GM12875 (cell line): Measurements from ENCODE around the gene CSAD.

ENCODE experiments used
- H3K4me3 ChIP-seq: one replicate; pipeline ENCODE4 v1.5.1; 2011; ENCODE audit warnings: low read depth, low read length, control low read depth
- TF ChIP-seq, protein P1 (sequence below): IDR thresholded peaks from 2 replicates; pipeline ENCODE4 v1.5.1; 2011; ENCODE audit warnings: low read depth, mild to moderate bottlenecking, control low read depth, inconsistent platforms, low read length, moderate library complexity, borderline replicate concordance; ENCODE audit not compliant: insufficient read depth

The CSAD gene, protein sequence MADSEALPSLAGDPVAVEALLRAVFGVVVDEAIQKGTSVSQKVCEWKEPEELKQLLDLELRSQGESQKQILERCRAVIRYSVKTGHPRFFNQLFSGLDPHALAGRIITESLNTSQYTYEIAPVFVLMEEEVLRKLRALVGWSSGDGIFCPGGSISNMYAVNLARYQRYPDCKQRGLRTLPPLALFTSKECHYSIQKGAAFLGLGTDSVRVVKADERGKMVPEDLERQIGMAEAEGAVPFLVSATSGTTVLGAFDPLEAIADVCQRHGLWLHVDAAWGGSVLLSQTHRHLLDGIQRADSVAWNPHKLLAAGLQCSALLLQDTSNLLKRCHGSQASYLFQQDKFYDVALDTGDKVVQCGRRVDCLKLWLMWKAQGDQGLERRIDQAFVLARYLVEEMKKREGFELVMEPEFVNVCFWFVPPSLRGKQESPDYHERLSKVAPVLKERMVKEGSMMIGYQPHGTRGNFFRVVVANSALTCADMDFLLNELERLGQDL

DNA sequence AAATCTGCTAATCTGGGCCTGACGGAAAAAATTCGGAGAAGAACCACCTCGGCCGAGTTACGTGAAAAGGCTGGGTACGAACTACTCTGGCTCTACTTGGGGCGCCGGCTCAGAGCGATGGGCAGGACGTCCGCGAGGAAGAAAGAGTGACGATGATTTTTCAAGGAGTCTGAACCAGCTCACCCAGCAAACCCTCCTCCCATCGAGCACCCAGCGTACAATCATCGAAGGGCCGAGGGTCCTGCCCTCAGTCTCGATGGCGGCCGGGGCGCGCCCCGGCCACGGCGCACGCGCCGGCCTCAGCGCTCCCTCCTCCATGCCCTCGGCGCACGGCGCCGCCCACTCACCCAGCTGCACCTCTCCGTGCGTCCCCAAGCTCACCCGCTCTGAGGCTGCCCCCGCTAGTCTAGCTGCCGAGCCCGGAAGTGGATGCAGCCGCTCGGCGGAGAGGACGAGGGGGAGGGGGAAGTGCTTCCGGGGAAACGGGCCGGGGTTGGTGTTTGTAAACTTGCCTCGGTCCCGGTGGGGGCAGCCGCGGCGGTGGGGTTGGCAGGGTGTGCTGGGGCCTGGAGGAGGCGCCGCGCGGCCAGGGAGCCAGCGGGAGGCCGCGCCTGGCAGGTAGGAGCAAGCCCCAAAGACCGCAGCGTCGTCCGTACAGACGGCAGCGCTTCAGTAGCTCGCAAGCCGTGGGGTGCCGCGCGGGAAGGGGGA lies at the start of gene CSAD, which contains the start of gene ZNF740:
TSS of gene CSAD (minus strand) at position 706 of the 711 bp plus-strand sequence. CDS start 7,455 bp downstream, outside the sequence.
TSS of gene ZNF740 (plus strand) at position 503 of the 711 bp plus-strand sequence. CDS start 1,262 bp downstream, outside the sequence.
- H3K4me3 ChIP-seq = peak within 1 kb of the TSS; percentile 85
- TF ChIP-seq, protein P1, sequence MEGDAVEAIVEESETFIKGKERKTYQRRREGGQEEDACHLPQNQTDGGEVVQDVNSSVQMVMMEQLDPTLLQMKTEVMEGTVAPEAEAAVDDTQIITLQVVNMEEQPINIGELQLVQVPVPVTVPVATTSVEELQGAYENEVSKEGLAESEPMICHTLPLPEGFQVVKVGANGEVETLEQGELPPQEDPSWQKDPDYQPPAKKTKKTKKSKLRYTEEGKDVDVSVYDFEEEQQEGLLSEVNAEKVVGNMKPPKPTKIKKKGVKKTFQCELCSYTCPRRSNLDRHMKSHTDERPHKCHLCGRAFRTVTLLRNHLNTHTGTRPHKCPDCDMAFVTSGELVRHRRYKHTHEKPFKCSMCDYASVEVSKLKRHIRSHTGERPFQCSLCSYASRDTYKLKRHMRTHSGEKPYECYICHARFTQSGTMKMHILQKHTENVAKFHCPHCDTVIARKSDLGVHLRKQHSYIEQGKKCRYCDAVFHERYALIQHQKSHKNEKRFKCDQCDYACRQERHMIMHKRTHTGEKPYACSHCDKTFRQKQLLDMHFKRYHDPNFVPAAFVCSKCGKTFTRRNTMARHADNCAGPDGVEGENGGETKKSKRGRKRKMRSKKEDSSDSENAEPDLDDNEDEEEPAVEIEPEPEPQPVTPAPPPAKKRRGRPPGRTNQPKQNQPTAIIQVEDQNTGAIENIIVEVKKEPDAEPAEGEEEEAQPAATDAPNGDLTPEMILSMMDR = no peak

DNA sequence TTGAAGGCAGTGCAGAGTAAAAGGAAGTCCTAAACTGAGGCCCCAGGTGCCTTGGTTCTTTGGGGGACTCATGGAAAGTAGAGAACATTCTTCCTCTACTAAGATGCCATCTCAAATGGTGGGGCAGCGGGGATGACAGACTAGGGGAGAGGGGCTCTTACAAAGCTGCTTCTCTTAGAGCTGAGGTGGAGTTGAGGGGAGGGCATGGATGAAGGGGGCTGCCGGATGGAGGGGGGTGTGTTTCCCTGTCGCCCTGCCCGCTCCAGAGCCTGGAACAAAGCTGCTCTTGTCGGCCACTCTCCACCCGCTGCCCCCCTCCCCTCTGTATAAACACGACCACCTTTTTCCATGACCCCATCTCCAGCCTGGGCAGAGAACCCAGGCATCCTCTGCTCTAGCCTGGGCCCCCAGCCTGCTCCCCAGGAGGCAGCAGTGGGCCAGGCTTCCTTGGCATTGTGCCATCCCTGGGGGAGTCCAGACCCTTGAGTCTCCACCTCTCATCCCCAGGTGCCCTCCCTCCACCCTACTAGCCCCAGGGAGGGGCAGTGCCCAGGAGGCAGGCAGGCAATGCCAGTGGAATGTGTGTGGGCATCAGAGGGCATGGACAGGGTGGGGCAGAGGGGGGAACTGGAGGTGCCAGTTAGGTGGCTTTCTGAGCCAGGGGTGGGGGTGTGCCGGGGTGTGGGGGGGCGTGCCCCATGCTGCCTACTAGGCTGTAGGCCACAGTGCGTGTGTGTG lies 49.6 kb upstream of the CSAD start:
- no peak overlapping the region for H3K4me3 ChIP-seq

DNA sequence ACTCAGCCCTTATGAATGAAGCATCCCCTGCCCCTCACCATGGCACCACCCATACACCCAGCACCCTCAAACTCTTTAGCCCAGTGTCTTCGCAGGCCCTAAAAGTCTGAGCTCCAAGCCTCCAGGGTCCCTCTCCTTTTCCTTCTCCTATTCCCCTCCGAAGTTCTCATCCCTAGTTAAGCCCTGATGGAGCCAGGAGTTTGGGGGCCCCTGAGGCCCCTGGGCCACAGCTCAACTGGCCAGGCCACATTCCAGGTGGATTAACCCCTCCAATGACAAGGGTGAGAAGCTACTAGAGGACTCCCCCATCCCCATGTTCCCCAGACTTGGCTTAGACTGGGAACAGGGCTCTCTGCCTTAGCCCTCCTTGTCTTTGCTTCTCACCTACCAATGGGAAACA lies 48.7 kb upstream of the CSAD start:
- TF ChIP-seq, protein P1 = no peak
- H3K4me3 ChIP-seq = no peak overlapping the region

More for the DNA sequence above, 49.6 kb upstream of the CSAD start:
- TF ChIP-seq, protein P1 = no peak

DNA sequence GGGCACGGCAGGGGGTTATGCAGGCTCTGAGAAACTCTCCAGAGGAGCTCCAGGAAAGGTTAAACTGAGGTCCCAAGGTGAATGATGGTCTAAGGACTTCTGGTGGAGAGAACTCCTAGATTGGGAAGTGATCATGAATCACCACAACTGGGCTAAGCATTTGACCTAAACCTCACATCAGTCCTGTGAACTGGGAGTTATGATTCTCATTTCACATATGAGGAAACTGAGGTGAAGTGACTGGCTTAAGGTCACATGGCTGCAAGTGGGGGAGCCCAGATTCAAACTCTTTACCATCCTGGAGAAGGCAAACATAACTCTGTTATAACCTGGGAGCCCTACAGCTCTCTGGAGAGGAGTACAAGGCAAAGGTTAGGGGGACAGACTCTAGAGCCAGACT lies 47.1 kb upstream of the CSAD start:
- no peak overlapping the region for H3K4me3 ChIP-seq
- TF ChIP-seq, protein P1 = no peak

DNA sequence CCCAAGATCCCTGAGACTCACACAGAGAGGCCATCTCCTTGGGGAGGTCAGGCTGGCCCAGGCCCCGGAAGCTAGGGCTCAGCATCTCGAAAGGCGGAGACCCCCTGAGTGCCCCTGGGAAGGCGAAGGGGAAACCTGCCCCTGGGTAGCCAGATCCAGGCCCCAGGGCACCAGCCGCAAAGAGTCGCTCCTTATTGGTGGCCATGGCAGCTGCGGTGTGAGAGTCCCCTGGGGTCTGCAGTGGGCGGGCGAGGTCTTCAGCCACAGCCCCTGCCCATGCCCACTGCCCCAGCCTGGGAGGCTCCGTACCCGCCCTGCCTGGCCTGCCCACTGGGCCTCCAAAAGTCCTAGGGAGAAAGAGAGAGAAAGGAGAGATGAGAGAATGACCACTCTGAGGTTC lies 46.6 kb upstream of the CSAD start:
- TF ChIP-seq, protein P1 = no peak

DNA sequence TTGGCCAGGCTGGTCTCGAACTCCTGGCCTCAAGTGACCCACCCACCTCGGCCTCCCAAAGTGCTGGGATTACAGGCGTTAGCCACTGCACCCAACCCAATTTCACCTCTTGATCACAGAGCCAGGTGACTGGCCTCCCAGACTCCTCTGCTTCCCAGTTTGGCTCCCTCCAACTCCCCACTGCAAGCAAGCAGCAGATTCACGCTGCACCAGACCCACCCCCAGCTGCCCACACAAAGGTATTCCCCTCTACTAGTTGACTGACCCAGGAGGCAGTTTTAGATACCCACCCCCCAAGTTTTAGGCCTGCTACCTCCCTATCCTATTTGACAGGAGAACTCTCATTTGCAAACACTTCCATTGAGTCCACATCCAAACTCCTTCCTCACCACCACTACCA lies 46.1 kb upstream of the CSAD start:
- TF ChIP-seq, protein P1 = no peak
- no peak overlapping the region for H3K4me3 ChIP-seq

More for the DNA sequence above, 46.6 kb upstream of the CSAD start:
- no peak overlapping the region for H3K4me3 ChIP-seq
